Measurements from ENCODE around the gene GALNT2. TPM values are rescaled to one million over a fixed set of nuclear protein-coding genes. Genes with fewer than 3 reads are reported as not detected.

Gene GALNT2
- total and polyA plus RNA-seq, 2 of the 13 experiments (the other 11 are each of a cell fraction or from before 2014, with no cell fraction given): 39.3 to 39.6 TPM

- Histone ChIP-seq H3K4me1 (ENCODE audit: insufficient read depth, low read length) (peaks cover 50% of the 10 kb centered on the region), H3K9me3 (ENCODE audit: low read length) (no peaks in the 10 kb centered on the region), H3K27ac (ENCODE audit: extremely low read length, insufficient read depth, low read length) (no peak overlapping the region), H3K27me3 (ENCODE audit: control insufficient read depth in 1 of 2, insufficient read depth in 2 of 2, low read length in 2 of 2) (no peaks in the 10 kb centered on the region), H3K4me3 (replicated peaks in 1 of 3; ENCODE audit: insufficient read depth in 1 of 3, low read depth in 2 of 3, low read length in 3 of 3) (no peak overlapping the region), H4K20me1 (ENCODE audit: insufficient read depth, low read length) (no peaks in the 10 kb centered on the region), H3K36me3 (replicated peaks in 1 of 2; ENCODE audit: control insufficient read depth in 1 of 2, insufficient read depth in 2 of 2, low read length in 2 of 2) (no peaks in the 10 kb centered on the region; a peak in 1 of 5 replicates), H3K79me2 (ENCODE audit: insufficient read depth, low read length) (peaks cover 19% of the 10 kb centered on the region), H2AFZ (ENCODE audit: low read length) (no peak overlapping the region), H3K4me2 (ENCODE audit: low read depth, low read length) (no peak overlapping the region), H3K9ac (ENCODE audit: insufficient read depth, low read depth, low read length) (no peak overlapping the region)
- TF ChIP-seq THRA (CRISPR knock-in tag; IDR thresholded peaks at IDR 0.05; ENCODE audit: borderline replicate concordance): no peak
- no peak for TF ChIP-seq SMAD1 (CRISPR knock-in tag; IDR thresholded peaks at IDR 0.05; ENCODE audit: borderline replicate concordance, low read depth)
- TF ChIP-seq EP300 (IDR thresholded peaks at IDR 0.05; ENCODE audit: low read depth in 2 of 2, low read length in 2 of 2): no peak
- TF ChIP-seq EP300 (CRISPR knock-in tag; IDR thresholded peaks at IDR 0.05; ENCODE audit: borderline replicate concordance): no peak
- TF ChIP-seq SRSF4 (IDR thresholded peaks at IDR 0.05; ENCODE audit: low read depth, low read length, poor library complexity, severe bottlenecking): no peak
- TF ChIP-seq RFX1 (IDR thresholded peaks at IDR 0.05): no peak
- no peak for TF ChIP-seq KLF9 (CRISPR knock-in tag; IDR thresholded peaks at IDR 0.05; ENCODE audit: low read depth)
- TF ChIP-seq DRAP1 (CRISPR knock-in tag; IDR thresholded peaks at IDR 0.05): no peak
- no peak for TF ChIP-seq ZBTB8A (CRISPR knock-in tag; IDR thresholded peaks at IDR 0.05; ENCODE audit: borderline replicate concordance, low read depth)
- no peak for TF ChIP-seq ZNF644 (CRISPR knock-in tag; IDR thresholded peaks at IDR 0.05; ENCODE audit: low read depth)
- no peak for TF ChIP-seq ZNF383 (CRISPR knock-in tag; IDR thresholded peaks at IDR 0.05; ENCODE audit: borderline replicate concordance)
- no peak for TF ChIP-seq SSRP1 (CRISPR knock-in tag; IDR thresholded peaks at IDR 0.05)
- no peak for ATAC-seq
- no peak for DNase-seq (ENCODE audit: low spot score)
- ChIA-PET CTCF (ENCODE audit: low intra/inter-chr PET ratio, low total read pairs) (no interaction called here), POLR2A (no interaction called here)
- no peak for FAIRE-seq
- BruUV-seq (replicated peaks): no TSS peak
- in situ Hi-C loops (cut with HindIII; ENCODE audit: extremely low pct_ligation_motif_present, low pct_unique_long_range_greater_than_20kb): no loop called here
- intact Hi-C loops (cut with micrococcal nuclease; ENCODE audit: unreplicated experiment): no loop called here
- 93% methylated on average over 7 of the region's 7 CpGs for WGBS (ENCODE audit: low lambda C conversion rate)
Measured at GRCh38 chr1:230145953-230146476, 79.0 kb downstream of the GALNT2 start.

Data from HepG2 (cell line).